ENCODE data around the gene MYO16. TPM values are rescaled to one million over a fixed set of nuclear protein-coding genes. Genes with fewer than 3 reads are reported as not detected.

The MYO16 gene
- total RNA-seq, 1 experiment from 2014 or later = not detected

GRCh38 chr13:108690726-108691125 lies 61.3 kb downstream of the MYO16 start:
- Histone ChIP-seq H3K27me3 (ENCODE audit: insufficient read depth, low read length) (no peaks in the 10 kb centered on the region), H4K20me1 (ENCODE audit: control insufficient read depth, insufficient read depth, insufficient read length) (no peaks in the 10 kb centered on the region), H3K79me1 (ENCODE audit: insufficient read depth, low read depth, low read length, poor library complexity, severe bottlenecking) (no peaks in the 10 kb centered on the region), H3K14ac (ENCODE audit: insufficient read depth, low read length) (no peak overlapping the region), H2BK120ac (ENCODE audit: low read depth, low read length, poor library complexity, severe bottlenecking) (no peak overlapping the region), H3K18ac (ENCODE audit: insufficient read length, low read depth, low read length) (no peak overlapping the region), H3K9me3 (ENCODE audit: control insufficient read depth, low read depth, low read length) (no peaks in the 10 kb centered on the region), H2AFZ (ENCODE audit: low read length) (no peak overlapping the region), H3K23me2 (ENCODE audit: insufficient read length, low read depth, low read length, poor library complexity, severe bottlenecking) (no peaks in the 10 kb centered on the region), H2BK12ac (ENCODE audit: insufficient read length, low read depth, low read length) (no peak overlapping the region), H2BK15ac (ENCODE audit: low read depth, low read length) (no peak overlapping the region), H3K9ac (ENCODE audit: extremely low read depth, insufficient read length, low read length) (no peak overlapping the region), H3K56ac (ENCODE audit: insufficient read length, low read depth, low read length) (no peak overlapping the region), H3K27ac (ENCODE audit: insufficient read length, low read depth, low read length) (no peak overlapping the region), H3K4me1 (ENCODE audit: insufficient read depth, low read length) (no peaks in the 10 kb centered on the region), H3K4me2 (ENCODE audit: insufficient read depth, insufficient read length, low read length) (no peak overlapping the region), H3K4ac (ENCODE audit: low read depth, low read length) (no peak overlapping the region), H2BK20ac (ENCODE audit: low read depth, low read length, poor library complexity, severe bottlenecking) (no peak overlapping the region), H3T11ph (ENCODE audit: low read length) (no peak overlapping the region), H3K23ac (ENCODE audit: insufficient read length, low read depth, low read length) (no peak overlapping the region), H2AK5ac (ENCODE audit: insufficient read length, low read length) (no peak overlapping the region), H4K8ac (replicated peaks; ENCODE audit: insufficient read length, low read depth, low read length) (no peak overlapping the region), H4K5ac (ENCODE audit: insufficient read length, low read depth, low read length) (no peak overlapping the region), H4K91ac (ENCODE audit: insufficient read length, low read depth, low read length) (no peak overlapping the region), H2BK5ac (ENCODE audit: insufficient read length, low read length) (no peak overlapping the region), H3K79me2 (ENCODE audit: insufficient read depth, low read length) (no peaks in the 10 kb centered on the region)
- no peaks in the 10 kb centered on the region for H3K27me3 Mint-ChIP-seq (ENCODE audit: low read depth)
- no peaks in the 10 kb centered on the region for H3K36me3 Mint-ChIP-seq (ENCODE audit: insufficient read depth in 1 of 3, low read depth in 3 of 3)
- no peaks in the 10 kb centered on the region for H3K9me3 Mint-ChIP-seq
- no peak overlapping the region for H3K27ac Mint-ChIP-seq
- H3K4me3 Mint-ChIP-seq = no peak overlapping the region
- no peak for DNase-seq
- no CpG with 5 or more reads among the region's 1 CpG for WGBS (ENCODE audit: extremely low coverage, insufficient read length, low lambda C conversion rate)
- no peaks in the 10 kb centered on the region for H3K4me1 Mint-ChIP-seq
- TF ChIP-seq CTCF (conservative IDR thresholded peaks at IDR 0.05) = no peak
